ENCODE data around the gene CD19. TPM values are rescaled to one million over a fixed set of nuclear protein-coding genes. Genes with fewer than 3 reads are reported as not detected.
"Not testable (repeated sequence)": the region's sequence is repeated elsewhere in the genome, so short reads cannot be mapped to it uniquely, and the experiment has no call there.

The CD19 gene
- total RNA-seq, 4 donors from 2014 or later: 6.3 to 85.8 TPM; not detected in 2

GRCh38 chr16:28977703-28978662 is 46.2 kb downstream of the CD19 start:
- Histone ChIP-seq H3K36me3 (peaks cover 0 to 54% (median 0%) of the 10 kb centered on the region in 3 donors), H3K9me3 (no peaks in the 10 kb centered on the region), H3K4me1 (peaks cover 0 to 17% (median 9%) of the 10 kb centered on the region in 4 donors), H3K27ac (no peak overlapping the region), H3K27me3 (no peaks in the 10 kb centered on the region), H3K4me3 (no peak overlapping the region)
- no peak for DNase-seq
- TF ChIP-seq, protein P1, sequence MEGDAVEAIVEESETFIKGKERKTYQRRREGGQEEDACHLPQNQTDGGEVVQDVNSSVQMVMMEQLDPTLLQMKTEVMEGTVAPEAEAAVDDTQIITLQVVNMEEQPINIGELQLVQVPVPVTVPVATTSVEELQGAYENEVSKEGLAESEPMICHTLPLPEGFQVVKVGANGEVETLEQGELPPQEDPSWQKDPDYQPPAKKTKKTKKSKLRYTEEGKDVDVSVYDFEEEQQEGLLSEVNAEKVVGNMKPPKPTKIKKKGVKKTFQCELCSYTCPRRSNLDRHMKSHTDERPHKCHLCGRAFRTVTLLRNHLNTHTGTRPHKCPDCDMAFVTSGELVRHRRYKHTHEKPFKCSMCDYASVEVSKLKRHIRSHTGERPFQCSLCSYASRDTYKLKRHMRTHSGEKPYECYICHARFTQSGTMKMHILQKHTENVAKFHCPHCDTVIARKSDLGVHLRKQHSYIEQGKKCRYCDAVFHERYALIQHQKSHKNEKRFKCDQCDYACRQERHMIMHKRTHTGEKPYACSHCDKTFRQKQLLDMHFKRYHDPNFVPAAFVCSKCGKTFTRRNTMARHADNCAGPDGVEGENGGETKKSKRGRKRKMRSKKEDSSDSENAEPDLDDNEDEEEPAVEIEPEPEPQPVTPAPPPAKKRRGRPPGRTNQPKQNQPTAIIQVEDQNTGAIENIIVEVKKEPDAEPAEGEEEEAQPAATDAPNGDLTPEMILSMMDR (IDR thresholded peaks at IDR 0.05): peak; percentile 8 to 59 (median 48)
- no peak for TF ChIP-seq POLR2A (IDR thresholded peaks at IDR 0.05)

DNA sequence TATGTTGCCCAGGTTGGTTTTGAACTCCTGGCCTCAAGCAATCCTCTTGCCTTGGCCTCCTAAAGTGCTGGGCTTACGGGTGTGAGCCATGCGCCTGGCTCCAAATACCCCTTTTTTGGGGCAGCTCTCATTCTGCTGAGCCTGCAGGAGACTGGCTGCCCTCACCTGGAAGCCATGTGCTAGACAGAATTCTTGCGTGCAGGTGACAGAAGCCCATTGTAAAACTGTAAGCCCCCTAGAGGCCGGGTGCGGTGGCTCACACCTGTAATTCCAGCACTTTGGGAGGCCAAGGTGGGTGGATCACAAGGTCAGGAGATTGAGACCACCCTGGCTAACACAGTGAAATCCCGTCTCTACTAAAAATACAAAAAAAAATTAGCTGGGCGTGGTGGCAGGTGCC is 48.6 kb downstream of the CD19 start:
- not testable (repeated sequence) for H3K9me3 ChIP-seq, H3K27me3 ChIP-seq, DNase-seq, H3K27ac ChIP-seq, H3K4me3 ChIP-seq
- Histone ChIP-seq H3K4me1 (peaks cover 0 to 16% (median 11%) of the 10 kb centered on the region in 4 donors), H3K36me3 (peaks cover 0 to 70% (median 0%) of the 10 kb centered on the region in 3 donors)

- H3K4me3 ChIP-seq: no peak overlapping the region
- no peak for TF ChIP-seq POLR2A (IDR thresholded peaks at IDR 0.05)
- TF ChIP-seq, protein P1 (IDR thresholded peaks at IDR 0.05): no peak
- H3K9me3 ChIP-seq: no peaks in the 10 kb centered on the region
- no peak for DNase-seq
- H3K27me3 ChIP-seq: no peaks in the 10 kb centered on the region
- H3K36me3 ChIP-seq: peaks cover 0 to 70% (median 0%) of the 10 kb centered on the region in 3 donors
- H3K4me1 ChIP-seq: peaks cover 0 to 10% (median 6%) of the 10 kb centered on the region in 4 donors
- no peak overlapping the region for H3K27ac ChIP-seq
Measured at GRCh38 chr16:28980929-28981328, 49.2 kb downstream of the CD19 start.

DNA sequence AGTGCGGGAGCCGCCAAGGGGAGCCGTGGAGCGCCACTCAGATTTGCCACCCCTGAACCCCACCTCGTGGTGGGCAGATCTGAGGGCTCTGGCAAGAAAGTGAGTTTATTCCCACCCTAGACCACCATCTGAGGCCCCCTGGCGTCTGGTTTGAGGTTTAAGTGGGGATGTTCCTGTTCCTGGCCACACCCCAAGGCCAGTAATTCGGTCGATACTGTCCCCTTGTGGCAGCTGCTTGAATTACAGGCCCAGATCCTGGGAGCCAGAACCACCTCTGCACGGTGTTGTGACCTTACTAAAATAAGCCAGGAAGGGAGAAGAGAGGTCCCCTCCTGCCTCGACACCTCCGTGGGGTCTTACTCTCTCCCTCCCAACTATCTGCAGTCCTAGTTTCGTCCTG is 49.7 kb downstream of the CD19 start:
- Histone ChIP-seq H3K27ac (no peak overlapping the region), H3K9me3 (no peaks in the 10 kb centered on the region), H3K36me3 (peaks cover 0 to 76% (median 0%) of the 10 kb centered on the region in 3 donors), H3K27me3 (no peaks in the 10 kb centered on the region), H3K4me1 (peaks cover 0 to 10% (median 5%) of the 10 kb centered on the region in 4 donors), H3K4me3 (no peak overlapping the region)
- TF ChIP-seq POLR2A (IDR thresholded peaks at IDR 0.05): no peak
- TF ChIP-seq, protein P1 (IDR thresholded peaks at IDR 0.05): peak in 4 of 6 experiments; percentile 40 to 57 (median 47)
- no peak for DNase-seq

- H3K4me1 ChIP-seq: peaks cover 0 to 10% (median 5%) of the 10 kb centered on the region in 4 donors
- DNase-seq: no peak
- H3K27me3 ChIP-seq: no peaks in the 10 kb centered on the region
- H3K9me3 ChIP-seq: no peaks in the 10 kb centered on the region
- peaks cover 0 to 84% (median 0%) of the 10 kb centered on the region in 3 donors for H3K36me3 ChIP-seq
- H3K4me3 ChIP-seq: no peak overlapping the region
- H3K27ac ChIP-seq: no peak overlapping the region
- TF ChIP-seq POLR2A (IDR thresholded peaks at IDR 0.05): no peak
- TF ChIP-seq, protein P1 (IDR thresholded peaks at IDR 0.05): no peak
Measured at GRCh38 chr16:28982418-28982817, 50.6 kb downstream of the CD19 start.

DNA sequence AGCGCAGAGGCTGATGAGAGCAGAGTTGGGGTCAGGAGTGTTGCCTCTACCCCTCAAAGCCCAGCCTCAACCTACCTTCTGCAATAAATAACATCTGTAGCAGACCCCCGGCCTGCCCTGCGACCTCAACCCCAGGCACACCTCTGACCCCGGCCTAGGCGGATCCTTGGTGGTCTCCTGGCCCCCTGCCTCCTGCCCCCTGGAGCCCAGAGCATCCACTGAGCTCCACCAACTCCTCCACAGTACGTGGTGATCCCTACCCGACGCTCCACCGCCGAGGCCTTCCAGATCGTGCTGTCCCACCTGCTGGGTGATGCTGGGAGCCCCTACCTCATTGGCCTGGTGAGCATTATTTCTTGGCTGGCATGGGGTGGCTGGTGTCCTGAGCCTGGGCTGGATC is 51.2 kb downstream of the CD19 start:
- H3K4me3 ChIP-seq: no peak overlapping the region
- no peaks in the 10 kb centered on the region for H3K27me3 ChIP-seq
- H3K27ac ChIP-seq: no peak overlapping the region
- peaks cover 0 to 80% (median 0%) of the 10 kb centered on the region in 3 donors for H3K36me3 ChIP-seq
- DNase-seq: no peak
- H3K9me3 ChIP-seq: no peaks in the 10 kb centered on the region
- H3K4me1 ChIP-seq: peaks cover 0 to 10% (median 5%) of the 10 kb centered on the region in 4 donors
- no peak for TF ChIP-seq POLR2A (IDR thresholded peaks at IDR 0.05)
- TF ChIP-seq, protein P1 (IDR thresholded peaks at IDR 0.05): no peak
